ENCODE measurements around the gene VSTM1. TPM values are rescaled to one million over a fixed set of nuclear protein-coding genes. Genes with fewer than 3 reads are reported as not detected.

Gene VSTM1
- total and polyA plus RNA-seq, 4 donors = 1.4 to 4.5 (median 3.6) TPM; not detected in 1

DNA sequence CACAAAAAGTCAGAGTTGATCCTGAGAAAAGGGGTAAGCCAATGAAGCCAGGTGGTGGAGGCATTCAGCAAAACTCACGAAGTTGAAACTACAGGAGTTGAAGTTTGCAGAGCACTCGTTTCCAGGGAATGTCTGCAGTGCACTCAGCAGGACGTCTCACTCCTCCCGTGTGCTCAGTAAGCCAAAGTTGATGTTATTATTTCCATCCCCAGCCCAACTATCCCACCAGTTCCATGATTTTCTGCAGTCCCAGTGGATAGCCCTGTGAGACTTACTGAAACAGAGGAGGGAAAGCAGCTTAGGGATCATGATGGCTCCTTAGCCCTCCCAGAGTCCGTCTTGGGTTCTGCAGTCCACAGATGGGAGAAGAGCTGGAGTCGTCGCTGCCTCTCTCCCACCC, 17.3 kb upstream of the VSTM1 start, which contains the start of gene TARM1:
TARM1 (minus strand) TSS at position 334 of the 400 bp plus-strand sequence; CDS start at position 309, 25 bp downstream.
- no peak for DNase-seq
- Histone ChIP-seq H3K27ac (ENCODE audit: low read depth in 1 of 2, low read length in 1 of 2) (no peak within 1 kb of the TSS), H3K9me3 (ENCODE audit: control insufficient read depth in 4 of 4, insufficient read depth in 3 of 4, low read length in 3 of 4) (peaks cover 0 to 15% (median 4%) of the 10 kb centered on the region in 4 donors), H3K4me3 (no peak within 1 kb of the TSS), H3K27me3 (ENCODE audit: control insufficient read depth in 3 of 3, insufficient read depth in 3 of 3, low read length in 2 of 3) (no peaks in the 10 kb centered on the region), H3K9ac (ENCODE audit: insufficient read depth in 1 of 2, low read length in 2 of 2) (no peak within 1 kb of the TSS), H3K4me1 (ENCODE audit: control insufficient read depth in 5 of 5, insufficient read depth in 5 of 5, low read length in 5 of 5) (no peaks in the 10 kb centered on the region), H3K36me3 (ENCODE audit: control insufficient read depth in 4 of 4, insufficient read depth in 4 of 4, low read length in 4 of 4) (no peaks in the 10 kb centered on the region)
- TF ChIP-seq, protein P1, sequence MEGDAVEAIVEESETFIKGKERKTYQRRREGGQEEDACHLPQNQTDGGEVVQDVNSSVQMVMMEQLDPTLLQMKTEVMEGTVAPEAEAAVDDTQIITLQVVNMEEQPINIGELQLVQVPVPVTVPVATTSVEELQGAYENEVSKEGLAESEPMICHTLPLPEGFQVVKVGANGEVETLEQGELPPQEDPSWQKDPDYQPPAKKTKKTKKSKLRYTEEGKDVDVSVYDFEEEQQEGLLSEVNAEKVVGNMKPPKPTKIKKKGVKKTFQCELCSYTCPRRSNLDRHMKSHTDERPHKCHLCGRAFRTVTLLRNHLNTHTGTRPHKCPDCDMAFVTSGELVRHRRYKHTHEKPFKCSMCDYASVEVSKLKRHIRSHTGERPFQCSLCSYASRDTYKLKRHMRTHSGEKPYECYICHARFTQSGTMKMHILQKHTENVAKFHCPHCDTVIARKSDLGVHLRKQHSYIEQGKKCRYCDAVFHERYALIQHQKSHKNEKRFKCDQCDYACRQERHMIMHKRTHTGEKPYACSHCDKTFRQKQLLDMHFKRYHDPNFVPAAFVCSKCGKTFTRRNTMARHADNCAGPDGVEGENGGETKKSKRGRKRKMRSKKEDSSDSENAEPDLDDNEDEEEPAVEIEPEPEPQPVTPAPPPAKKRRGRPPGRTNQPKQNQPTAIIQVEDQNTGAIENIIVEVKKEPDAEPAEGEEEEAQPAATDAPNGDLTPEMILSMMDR (IDR thresholded peaks at IDR 0.05; ENCODE audit: control extremely low read depth, extremely low read depth) = no peak
- 42 to 81% methylated on average over 7 of the region's 7 CpGs for WGBS, 2 donors
- ATAC-seq (ENCODE audit: insufficient read depth, low FRiP score) = no peak

DNA sequence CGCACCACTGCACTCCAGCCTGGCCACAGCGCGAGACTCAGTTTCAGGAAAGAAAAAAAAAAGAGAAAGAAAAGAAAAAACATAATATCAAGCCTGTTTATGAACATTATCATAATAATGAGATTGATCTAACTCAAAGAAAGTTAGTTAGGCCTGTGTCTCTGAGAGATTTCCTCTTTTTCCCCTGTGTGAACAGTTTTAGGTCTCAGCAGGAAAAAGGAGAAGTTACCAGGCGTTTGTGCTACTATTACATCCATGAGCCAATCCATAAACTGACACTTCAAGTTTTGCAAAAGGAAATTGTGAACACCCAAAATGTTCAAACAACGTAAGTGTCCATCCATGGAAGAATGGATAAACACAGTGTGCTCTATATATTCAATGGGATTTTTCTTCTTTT, 13.6 kb upstream of the VSTM1 start:
- TF ChIP-seq, protein P1 (IDR thresholded peaks at IDR 0.05; ENCODE audit: control extremely low read depth, extremely low read depth) = no peak
- Histone ChIP-seq H3K27ac (ENCODE audit: low read depth in 1 of 2, low read length in 1 of 2) (no peak overlapping the region), H3K4me3 (no peak overlapping the region), H3K9me3 (ENCODE audit: control insufficient read depth in 4 of 4, insufficient read depth in 3 of 4, low read length in 3 of 4) (peaks cover 0 to 18% (median 3%) of the 10 kb centered on the region in 4 donors), H3K27me3 (ENCODE audit: control insufficient read depth in 3 of 3, insufficient read depth in 3 of 3, low read length in 2 of 3) (no peaks in the 10 kb centered on the region), H3K4me1 (ENCODE audit: control insufficient read depth in 5 of 5, insufficient read depth in 5 of 5, low read length in 5 of 5) (no peaks in the 10 kb centered on the region), H3K36me3 (ENCODE audit: control insufficient read depth in 4 of 4, insufficient read depth in 4 of 4, low read length in 4 of 4) (no peaks in the 10 kb centered on the region), H3K9ac (ENCODE audit: insufficient read depth in 1 of 2, low read length in 2 of 2) (no peak overlapping the region)
- DNase-seq = no peak
- no peak for ATAC-seq (ENCODE audit: insufficient read depth, low FRiP score)
- WGBS, 2 donors = 36 to 52% methylated on average over 5 of the region's 5 CpGs

DNA sequence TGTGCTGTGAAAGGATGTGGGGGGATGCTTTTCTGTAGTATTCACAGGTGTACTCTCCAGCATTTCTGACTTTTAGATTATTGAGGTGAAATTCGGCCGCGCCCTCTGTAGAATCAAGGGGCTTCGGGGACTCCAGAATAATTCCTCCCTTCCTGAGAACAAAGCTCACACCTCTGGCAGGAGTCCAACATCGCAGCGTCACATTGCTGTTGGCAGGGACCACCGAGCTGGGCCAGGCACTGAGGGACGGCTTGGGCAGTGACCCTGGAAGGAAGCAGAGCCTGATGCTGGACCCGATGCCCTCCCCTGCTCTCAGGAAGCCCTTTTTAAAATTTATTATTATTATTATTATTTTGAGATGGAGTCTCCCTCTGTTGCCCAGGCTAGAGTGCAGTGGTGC, 11.2 kb upstream of the VSTM1 start:
- Histone ChIP-seq H3K36me3 (ENCODE audit: control insufficient read depth in 4 of 4, insufficient read depth in 4 of 4, low read length in 4 of 4) (no peaks in the 10 kb centered on the region), H3K4me3 (no peak overlapping the region), H3K27ac (ENCODE audit: low read depth in 1 of 2, low read length in 1 of 2) (no peak overlapping the region), H3K27me3 (ENCODE audit: control insufficient read depth in 3 of 3, insufficient read depth in 3 of 3, low read length in 2 of 3) (no peaks in the 10 kb centered on the region), H3K9ac (ENCODE audit: insufficient read depth in 1 of 2, low read length in 2 of 2) (no peak overlapping the region), H3K9me3 (ENCODE audit: control insufficient read depth in 4 of 4, insufficient read depth in 3 of 4, low read length in 3 of 4) (peaks cover 0 to 11% (median 0%) of the 10 kb centered on the region in 4 donors), H3K4me1 (ENCODE audit: control insufficient read depth in 5 of 5, insufficient read depth in 5 of 5, low read length in 5 of 5) (no peaks in the 10 kb centered on the region)
- 65 to 81% methylated on average over 9 of the region's 9 CpGs for WGBS, 2 donors
- DNase-seq (no peak), ATAC-seq (ENCODE audit: insufficient read depth, low FRiP score) (no peak)
- TF ChIP-seq, protein P1 (IDR thresholded peaks at IDR 0.05; ENCODE audit: control extremely low read depth, extremely low read depth) = no peak

DNA sequence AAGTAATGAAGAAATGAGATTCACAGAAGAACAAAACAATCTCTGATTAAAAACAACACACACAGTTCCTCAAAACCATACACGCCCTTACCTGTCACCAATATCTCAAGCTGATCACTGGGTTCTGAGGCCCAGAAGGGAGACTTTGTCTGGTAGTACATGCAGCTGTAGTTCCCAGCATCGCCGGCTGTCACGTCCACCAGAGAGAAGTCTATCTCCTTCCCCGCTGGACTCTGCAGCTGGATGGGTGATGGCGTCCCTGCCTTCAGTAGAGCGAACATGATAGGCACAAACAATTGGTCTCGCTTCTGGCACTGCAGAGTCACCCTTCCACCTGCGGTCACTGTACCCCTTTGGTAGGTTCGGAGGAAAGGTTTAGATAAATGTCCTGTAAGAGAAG, 10.1 kb upstream of the VSTM1 start:
- WGBS, 2 donors = 90 to 93% methylated on average over 10 of the region's 10 CpGs
- Histone ChIP-seq H3K27ac (ENCODE audit: low read depth in 1 of 2, low read length in 1 of 2) (no peak overlapping the region), H3K4me3 (no peak overlapping the region), H3K36me3 (ENCODE audit: control insufficient read depth in 4 of 4, insufficient read depth in 4 of 4, low read length in 4 of 4) (no peaks in the 10 kb centered on the region), H3K4me1 (ENCODE audit: control insufficient read depth in 5 of 5, insufficient read depth in 5 of 5, low read length in 5 of 5) (no peaks in the 10 kb centered on the region), H3K9me3 (ENCODE audit: control insufficient read depth in 4 of 4, insufficient read depth in 3 of 4, low read length in 3 of 4) (peaks cover 0 to 12% (median 0%) of the 10 kb centered on the region in 4 donors), H3K27me3 (ENCODE audit: control insufficient read depth in 3 of 3, insufficient read depth in 3 of 3, low read length in 2 of 3) (no peaks in the 10 kb centered on the region), H3K9ac (ENCODE audit: insufficient read depth in 1 of 2, low read length in 2 of 2) (no peak overlapping the region)
- ATAC-seq (ENCODE audit: insufficient read depth, low FRiP score) (no peak), DNase-seq (no peak)
- TF ChIP-seq, protein P1 (IDR thresholded peaks at IDR 0.05; ENCODE audit: control extremely low read depth, extremely low read depth) = no peak
